Ishikawa (cell line): ENCODE results near the gene NUP210.

ENCODE experiments used
- CEBPB ChIP-seq: IDR thresholded peaks from 2 replicates; pipeline ENCODE4 v1.6.1; 2012
- CREB1 ChIP-seq: IDR thresholded peaks from 2 replicates; pipeline ENCODE4 v1.6.1; 2012; ENCODE audit warnings: low read depth
- EGR1 ChIP-seq: IDR thresholded peaks from 2 replicates; pipeline ENCODE4 v1.6.1; 2012
- EP300 ChIP-seq: IDR thresholded peaks from 2 replicates; pipeline ENCODE4 v1.6.1; 2012; ENCODE audit warnings: borderline replicate concordance
- FOXM1 ChIP-seq: IDR thresholded peaks from 2 replicates; pipeline ENCODE4 v1.6.1; 2012; ENCODE audit warnings: low read depth, borderline replicate concordance
- NFIC ChIP-seq: IDR thresholded peaks from 2 replicates; pipeline ENCODE4 v1.6.1; 2012
- RAD21 ChIP-seq: IDR thresholded peaks from 2 replicates; pipeline ENCODE4 v1.6.1; 2012; ENCODE audit warnings: low read depth
- TCF12 ChIP-seq: IDR thresholded peaks from 2 replicates; pipeline ENCODE4 v1.6.1; 2012; ENCODE audit warnings: low read depth
- YY1 ChIP-seq: IDR thresholded peaks from 2 replicates; pipeline ENCODE4 v1.6.1; 2012; ENCODE audit warnings: low read depth
- ZBTB7A ChIP-seq: IDR thresholded peaks from 2 replicates; pipeline ENCODE4 v1.6.1; 2012; ENCODE audit warnings: low read depth
- TF ChIP-seq, protein P1 (sequence below): IDR thresholded peaks from 2 replicates; pipeline ENCODE4 v1.6.1; 2012; ENCODE audit warnings: low read depth, mild to moderate bottlenecking
- TF ChIP-seq, protein P2 (sequence below): IDR thresholded peaks from 2 replicates; pipeline ENCODE4 v1.6.1; 2012
- TF ChIP-seq, protein P3 (sequence below): IDR thresholded peaks from 2 replicates; pipeline ENCODE4 v1.6.1; 2012

DNA sequence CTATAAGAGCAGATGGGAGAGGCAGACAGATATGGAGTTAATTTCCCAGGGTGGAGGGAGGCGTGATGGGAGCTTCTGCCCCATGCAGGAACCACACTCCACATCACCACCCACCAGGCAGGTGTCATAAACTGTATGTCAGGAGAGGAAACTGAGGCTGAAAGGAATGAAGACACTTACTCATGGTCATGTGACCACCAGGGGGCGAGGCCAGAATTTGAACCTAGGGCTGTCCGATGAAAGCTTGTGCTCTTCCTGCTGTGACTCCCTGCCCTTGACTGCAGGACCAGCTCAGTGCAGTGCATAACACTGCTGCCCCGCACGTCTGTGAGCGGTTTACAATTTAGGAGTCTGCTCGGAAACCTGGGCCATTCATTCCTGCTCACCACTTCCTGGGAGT lies 28.8 kb downstream of the NUP210 start:
- no peak for TF ChIP-seq RAD21
- TF ChIP-seq, protein P1, sequence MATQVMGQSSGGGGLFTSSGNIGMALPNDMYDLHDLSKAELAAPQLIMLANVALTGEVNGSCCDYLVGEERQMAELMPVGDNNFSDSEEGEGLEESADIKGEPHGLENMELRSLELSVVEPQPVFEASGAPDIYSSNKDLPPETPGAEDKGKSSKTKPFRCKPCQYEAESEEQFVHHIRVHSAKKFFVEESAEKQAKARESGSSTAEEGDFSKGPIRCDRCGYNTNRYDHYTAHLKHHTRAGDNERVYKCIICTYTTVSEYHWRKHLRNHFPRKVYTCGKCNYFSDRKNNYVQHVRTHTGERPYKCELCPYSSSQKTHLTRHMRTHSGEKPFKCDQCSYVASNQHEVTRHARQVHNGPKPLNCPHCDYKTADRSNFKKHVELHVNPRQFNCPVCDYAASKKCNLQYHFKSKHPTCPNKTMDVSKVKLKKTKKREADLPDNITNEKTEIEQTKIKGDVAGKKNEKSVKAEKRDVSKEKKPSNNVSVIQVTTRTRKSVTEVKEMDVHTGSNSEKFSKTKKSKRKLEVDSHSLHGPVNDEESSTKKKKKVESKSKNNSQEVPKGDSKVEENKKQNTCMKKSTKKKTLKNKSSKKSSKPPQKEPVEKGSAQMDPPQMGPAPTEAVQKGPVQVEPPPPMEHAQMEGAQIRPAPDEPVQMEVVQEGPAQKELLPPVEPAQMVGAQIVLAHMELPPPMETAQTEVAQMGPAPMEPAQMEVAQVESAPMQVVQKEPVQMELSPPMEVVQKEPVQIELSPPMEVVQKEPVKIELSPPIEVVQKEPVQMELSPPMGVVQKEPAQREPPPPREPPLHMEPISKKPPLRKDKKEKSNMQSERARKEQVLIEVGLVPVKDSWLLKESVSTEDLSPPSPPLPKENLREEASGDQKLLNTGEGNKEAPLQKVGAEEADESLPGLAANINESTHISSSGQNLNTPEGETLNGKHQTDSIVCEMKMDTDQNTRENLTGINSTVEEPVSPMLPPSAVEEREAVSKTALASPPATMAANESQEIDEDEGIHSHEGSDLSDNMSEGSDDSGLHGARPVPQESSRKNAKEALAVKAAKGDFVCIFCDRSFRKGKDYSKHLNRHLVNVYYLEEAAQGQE: no peak
- no peak for TF ChIP-seq FOXM1
- TF ChIP-seq TCF12: no peak
- TF ChIP-seq CEBPB: no peak
- no peak for TF ChIP-seq YY1
- TF ChIP-seq EP300: no peak
- TF ChIP-seq, protein P2, sequence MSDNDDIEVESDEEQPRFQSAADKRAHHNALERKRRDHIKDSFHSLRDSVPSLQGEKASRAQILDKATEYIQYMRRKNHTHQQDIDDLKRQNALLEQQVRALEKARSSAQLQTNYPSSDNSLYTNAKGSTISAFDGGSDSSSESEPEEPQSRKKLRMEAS: no peak
- TF ChIP-seq, protein P3, sequence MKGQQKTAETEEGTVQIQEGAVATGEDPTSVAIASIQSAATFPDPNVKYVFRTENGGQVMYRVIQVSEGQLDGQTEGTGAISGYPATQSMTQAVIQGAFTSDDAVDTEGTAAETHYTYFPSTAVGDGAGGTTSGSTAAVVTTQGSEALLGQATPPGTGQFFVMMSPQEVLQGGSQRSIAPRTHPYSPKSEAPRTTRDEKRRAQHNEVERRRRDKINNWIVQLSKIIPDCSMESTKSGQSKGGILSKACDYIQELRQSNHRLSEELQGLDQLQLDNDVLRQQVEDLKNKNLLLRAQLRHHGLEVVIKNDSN: no peak; the same call in 1 of the 2 replicates
- TF ChIP-seq ZBTB7A: no peak
- TF ChIP-seq EGR1: no peak
- no peak for TF ChIP-seq NFIC
- TF ChIP-seq CREB1: no peak
